SK-N-SH (cell line): ENCODE data around the gene PDE4D. TPM values are rescaled to one million over a fixed set of nuclear protein-coding genes. Genes with fewer than 3 reads are reported as not detected.
A peak's percentile ranks its signal among the peaks of the same experiment; 100 is the strongest.

ENCODE experiments used
- CTCF ChIA-PET: fragments of 300-600, 350-600 bp; formaldehyde crosslinking; extraction: SDS; loops from one replicate; lab custom pipeline; 2021; lab: Yijun Ruan, JAX
- POLR2A ChIA-PET: fragments of 350-600 bp; sonication (Branson Sonifier 250); formaldehyde crosslinking; extraction: SDS; loops from one replicate; lab custom pipeline; 2020; ENCODE audit warnings: antibody characterized with exemption, inconsistent platforms; lab: Yijun Ruan, JAX
- DNase-seq: peaks from one replicate; pipeline ENCODE4 v3.0.0; 2012
- H2AFZ ChIP-seq: fragments of 200-600 bp; sonication (generic); 2 replicates; pipeline ENCODE4 v1.8.1; 2016; ENCODE audit warnings: antibody characterized with exemption, mild to moderate bottlenecking, low read depth
- H3F3A ChIP-seq: fragments of 200-600 bp; sonication (generic); replicated peaks from 2 replicates; pipeline ENCODE3; 2016; ENCODE audit warnings: antibody characterized with exemption, mild to moderate bottlenecking; ENCODE audit not compliant: insufficient read depth
- H3K27ac ChIP-seq, 2 experiments: fragments of 200-500 bp in 1 of 2; fragments of 200-600 bp in 1 of 2; sonication (Bioruptor generic) in 1 of 2; sonication (generic), shearing (Covaris generic) in 1 of 2; 2 replicates each; pipeline versions ENCODE4 v1.5.1 to v1.6.1; 2014 to 2016; ENCODE audit warnings: low read depth in 2 of 2, inconsistent platforms in 1 of 2, low read length in 1 of 2, mild to moderate bottlenecking in 1 of 2, mixed read lengths in 1 of 2
- H3K27me3 ChIP-seq: fragments of 200-600 bp; sonication (generic), shearing (Covaris generic); 2 replicates; pipeline ENCODE4 v1.6.1; 2016; ENCODE audit warnings: mixed run types; ENCODE audit not compliant: insufficient read depth
- H3K36me3 ChIP-seq, 2 experiments: fragments of 200-500 bp in 1 of 2; fragments of 200-600 bp in 1 of 2; sonication (Bioruptor generic) in 1 of 2; sonication (generic) in 1 of 2; replicated peaks in 1 of 2; 2 replicates each; pipeline versions ENCODE3 to v1.5.1; 2014 to 2016; ENCODE audit warnings: low read length in 1 of 2, mild to moderate bottlenecking in 1 of 2; ENCODE audit not compliant: insufficient read depth in 2 of 2, control insufficient read depth in 1 of 2
- H3K4me1 ChIP-seq, 2 experiments: fragments of 200-500 bp in 1 of 2; fragments of 200-600 bp in 1 of 2; sonication (Bioruptor generic) in 1 of 2; sonication (generic), shearing (Covaris generic) in 1 of 2; 2 replicates each; pipeline versions ENCODE4 v1.5.1 to v1.6.1; 2014 to 2016; ENCODE audit warnings: low read depth in 1 of 2, low read length in 1 of 2, mixed run types in 1 of 2; ENCODE audit not compliant: insufficient read depth in 2 of 2, control insufficient read depth in 1 of 2
- H3K4me2 ChIP-seq: fragments of 200-600 bp; sonication (generic), shearing (Covaris generic); 2 replicates; pipeline ENCODE4 v1.6.1; 2017; ENCODE audit warnings: mixed run types
- H3K4me3 ChIP-seq, 2 experiments: fragments of 200-500 bp in 1 of 2; fragments of 200-600 bp in 1 of 2; sonication (Bioruptor generic) in 1 of 2; sonication (generic), shearing (Covaris generic) in 1 of 2; 2 replicates each; pipeline versions ENCODE4 v1.5.1 to v1.8.1; 2014 to 2016; ENCODE audit warnings: low read depth in 2 of 2, inconsistent platforms in 1 of 2, low read length in 1 of 2, mild to moderate bottlenecking in 1 of 2, mixed read lengths in 1 of 2, moderate library complexity in 1 of 2
- H3K79me2 ChIP-seq: fragments of 200-600 bp; sonication (generic); 2 replicates; pipeline ENCODE4 v1.8.1; 2017; ENCODE audit warnings: mild to moderate bottlenecking; ENCODE audit not compliant: insufficient read depth
- H3K9ac ChIP-seq: fragments of 200-600 bp; sonication (generic); 2 replicates; pipeline ENCODE4 v1.6.1; 2017; ENCODE audit warnings: mixed run types
- H3K9me2 ChIP-seq: fragments of 200-600 bp; sonication (generic); 2 replicates; pipeline ENCODE4 v1.6.1; 2017; ENCODE audit warnings: mixed run types
- H3K9me3 ChIP-seq: fragments of 200-600 bp; sonication (generic); 2 replicates; pipeline ENCODE4 v1.6.1; 2017; ENCODE audit warnings: mixed run types, mild to moderate bottlenecking, moderate library complexity
- H4K20me1 ChIP-seq: fragments of 200-600 bp; sonication (generic); 2 replicates; pipeline ENCODE4 v1.6.1; 2017; ENCODE audit warnings: mild to moderate bottlenecking, mixed run types; ENCODE audit not compliant: insufficient read depth
- ELF1 ChIP-seq: IDR thresholded peaks from 2 replicates; pipeline ENCODE4 v1.4.0; 2012
- EP300 ChIP-seq, 2 experiments: IDR thresholded peaks; 2 replicates each; pipeline versions ENCODE4 v1.4.0 to v1.6.1; 2012; ENCODE audit warnings: borderline replicate concordance in 1 of 2, low read depth in 1 of 2, low read length in 1 of 2
- EZH2phosphoT487 ChIP-seq: fragments of 200-600 bp; sonication (generic); IDR thresholded peaks from 2 replicates; pipeline ENCODE4 v1.6.1; 2017; ENCODE audit warnings: low read depth, mixed run types, mild to moderate bottlenecking, antibody characterized with exemption, moderate library complexity, borderline replicate concordance
- FOSL2 ChIP-seq: IDR thresholded peaks from 2 replicates; pipeline ENCODE4 v1.4.0; 2012; ENCODE audit warnings: low read depth, mild to moderate bottlenecking, moderate library complexity, borderline replicate concordance
- GABPA ChIP-seq: IDR thresholded peaks from 2 replicates; pipeline ENCODE4 v1.4.0; 2012; ENCODE audit warnings: low read depth, mild to moderate bottlenecking
- GATA2 ChIP-seq: sonication (generic); formaldehyde crosslinking; IDR thresholded peaks from 2 replicates; pipeline ENCODE4 v1.5.0; 2020; ENCODE audit warnings: mild to moderate bottlenecking, missing genetic modification reagents
- NFIC ChIP-seq: IDR thresholded peaks from 2 replicates; pipeline ENCODE4 v1.4.0; 2012; ENCODE audit warnings: borderline replicate concordance
- NRF1 ChIP-seq: IDR thresholded peaks from 2 replicates; pipeline ENCODE4 v1.6.1; 2012; ENCODE audit warnings: low read depth, mild to moderate bottlenecking, low read length
- POLR2AphosphoS5 ChIP-seq: IDR thresholded peaks from 2 replicates; pipeline ENCODE4 v1.6.1; 2012; ENCODE audit warnings: low read depth, low read length
- RAD21 ChIP-seq: IDR thresholded peaks from 2 replicates; pipeline ENCODE4 v1.6.1; 2012; ENCODE audit warnings: mild to moderate bottlenecking, low read length
- RCOR1 ChIP-seq: fragments of 150-350 bp; IDR thresholded peaks from 2 replicates; pipeline ENCODE4 v1.6.1; 2017; ENCODE audit warnings: antibody characterized with exemption, low read length
- RFX5 ChIP-seq: IDR thresholded peaks from 2 replicates; pipeline ENCODE4 v1.6.1; 2012; ENCODE audit warnings: mild to moderate bottlenecking, improper control_type of control experiment, low read length
- SIN3A ChIP-seq: IDR thresholded peaks from 2 replicates; pipeline ENCODE4 v1.6.1; 2012; ENCODE audit warnings: low read depth, mild to moderate bottlenecking, low read length, moderate library complexity, borderline replicate concordance
- TAF1 ChIP-seq: IDR thresholded peaks from 2 replicates; pipeline ENCODE4 v1.6.1; 2012; ENCODE audit warnings: low read depth, mild to moderate bottlenecking, low read length, moderate library complexity, borderline replicate concordance
- TCF12 ChIP-seq: IDR thresholded peaks from 2 replicates; pipeline ENCODE4 v1.4.0; 2012
- YY1 ChIP-seq: IDR thresholded peaks from 2 replicates; pipeline ENCODE4 v1.4.0; 2012; ENCODE audit warnings: low read depth, mild to moderate bottlenecking
- polyA plus RNA-seq, 3 experiments: library from polyadenylated mRNA; depleted of rRNA; stranded (reverse); fragments of >200 nt; gene quantifications; 2 replicates each; pipeline ENCODE4 v1.2.3, GENCODE V29; 2012
- TF ChIP-seq, protein P1 (sequence below): fragments of 150-350 bp; IDR thresholded peaks from 2 replicates; pipeline ENCODE4 v1.6.1; 2016; ENCODE audit warnings: mild to moderate bottlenecking, low read depth, low read length
- TF ChIP-seq, protein P2 (sequence below): IDR thresholded peaks from 2 replicates; pipeline ENCODE4 v1.4.0; 2012; ENCODE audit warnings: low read depth, borderline replicate concordance
- TF ChIP-seq, protein P3 (sequence below): fragments of 150-350 bp; IDR thresholded peaks from 2 replicates; pipeline ENCODE4 v1.6.1; 2017; ENCODE audit warnings: antibody characterized with exemption, low read length, low read depth, borderline replicate concordance
- TF ChIP-seq, protein P4 (sequence below): fragments of 200-600 bp; sonication (generic); IDR thresholded peaks from 2 replicates; pipeline ENCODE4 v1.6.1; 2017; ENCODE audit warnings: antibody characterized with exemption, mild to moderate bottlenecking, moderate library complexity
- TF ChIP-seq, protein P5 (sequence below): IDR thresholded peaks from 2 replicates; pipeline ENCODE4 v1.4.0; 2012; ENCODE audit warnings: low read depth
- TF ChIP-seq, protein P6 (sequence below): IDR thresholded peaks from 2 replicates; pipeline ENCODE4; 2012
- TF ChIP-seq, protein P7 (sequence below): IDR thresholded peaks from 2 replicates; pipeline ENCODE4 v1.6.1; 2012; ENCODE audit warnings: mild to moderate bottlenecking, low read depth, low read length, moderate library complexity

The PDE4D gene
- polyA plus RNA-seq, 1 of the 3 experiments (the other 2 are of a cell fraction): 2.4 TPM

DNA sequence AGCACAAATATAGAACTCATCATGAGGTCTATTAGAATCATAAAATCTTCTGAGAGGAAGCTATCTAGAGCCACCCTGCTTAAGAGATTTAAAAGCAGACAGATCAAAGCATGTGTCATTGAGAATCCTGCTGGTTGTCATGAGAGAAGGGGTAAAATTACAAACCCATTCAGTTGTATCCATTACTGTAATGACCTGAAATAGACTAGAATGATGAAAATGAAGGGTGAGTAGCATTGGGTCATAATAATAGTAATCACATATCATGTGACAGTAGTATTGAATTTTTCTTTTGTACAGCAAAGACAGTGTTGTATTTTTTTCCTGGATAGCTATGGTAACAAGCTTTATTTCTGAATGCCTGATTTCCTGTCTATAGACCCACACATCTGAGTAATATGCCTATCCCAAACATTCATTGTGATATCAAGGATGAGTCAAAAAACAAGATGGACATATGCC, 149.0 kb downstream of the PDE4D start:
- H3K36me3 ChIP-seq: no peaks in the 10 kb centered on the region
- H4K20me1 ChIP-seq: no peaks in the 10 kb centered on the region
- no peak overlapping the region for H2AFZ ChIP-seq
- peaks cover 9 to 14% of the 10 kb centered on the region in 2 experiments for H3K4me1 ChIP-seq
- H3F3A ChIP-seq: peaks cover 36% of the 10 kb centered on the region
- H3K4me2 ChIP-seq: no peak overlapping the region; the same call in 1 of the 2 replicates
- H3K9me2 ChIP-seq: no peaks in the 10 kb centered on the region
- no peaks in the 10 kb centered on the region for H3K9me3 ChIP-seq
- H3K27ac ChIP-seq: peak overlapping the region in 1 of 2 experiments; percentile 90; a peak in 2 of 4 replicates
- peak overlapping the region; percentile 53; the same call in 1 of the 2 replicates for H3K9ac ChIP-seq
- H3K27me3 ChIP-seq: no peaks in the 10 kb centered on the region
- no peak overlapping the region for H3K4me3 ChIP-seq
- CTCF ChIA-PET: interaction anchor here (0.7 to 0.9 kb wide), 2 partner anchors 238 to 343 kb away, joined by 3 read pairs; no protein-coding TSS in a partner anchor
- H3K79me2 ChIP-seq: peaks cover 8% of the 10 kb centered on the region; the same call in 1 of the 2 replicates
- no peak for DNase-seq
- POLR2A ChIA-PET: no interaction called here
- TF ChIP-seq NFIC (peak; percentile 29; the same call in 1 of the 2 replicates), POLR2AphosphoS5 (no peak), TAF1 (no peak), NRF1 (no peak), GABPA (no peak), RFX5 (no peak), TCF12 (peak; percentile 39), EP300 (IDR thresholded peaks at IDR 0.05; ENCODE audit: borderline replicate concordance in 1 of 2, low read depth in 1 of 2, low read length in 1 of 2) (no peak), RAD21 (no peak), ELF1 (no peak), FOSL2 (peak; percentile 29; the same call in 1 of the 2 replicates), GATA2 (CRISPR knock-in tag) (no peak), SIN3A (no peak), YY1 (no peak), EZH2phosphoT487 (no peak), RCOR1 (no peak)
- TF ChIP-seq, protein P1, sequence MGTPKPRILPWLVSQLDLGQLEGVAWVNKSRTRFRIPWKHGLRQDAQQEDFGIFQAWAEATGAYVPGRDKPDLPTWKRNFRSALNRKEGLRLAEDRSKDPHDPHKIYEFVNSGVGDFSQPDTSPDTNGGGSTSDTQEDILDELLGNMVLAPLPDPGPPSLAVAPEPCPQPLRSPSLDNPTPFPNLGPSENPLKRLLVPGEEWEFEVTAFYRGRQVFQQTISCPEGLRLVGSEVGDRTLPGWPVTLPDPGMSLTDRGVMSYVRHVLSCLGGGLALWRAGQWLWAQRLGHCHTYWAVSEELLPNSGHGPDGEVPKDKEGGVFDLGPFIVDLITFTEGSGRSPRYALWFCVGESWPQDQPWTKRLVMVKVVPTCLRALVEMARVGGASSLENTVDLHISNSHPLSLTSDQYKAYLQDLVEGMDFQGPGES: no peak
- TF ChIP-seq, protein P2, sequence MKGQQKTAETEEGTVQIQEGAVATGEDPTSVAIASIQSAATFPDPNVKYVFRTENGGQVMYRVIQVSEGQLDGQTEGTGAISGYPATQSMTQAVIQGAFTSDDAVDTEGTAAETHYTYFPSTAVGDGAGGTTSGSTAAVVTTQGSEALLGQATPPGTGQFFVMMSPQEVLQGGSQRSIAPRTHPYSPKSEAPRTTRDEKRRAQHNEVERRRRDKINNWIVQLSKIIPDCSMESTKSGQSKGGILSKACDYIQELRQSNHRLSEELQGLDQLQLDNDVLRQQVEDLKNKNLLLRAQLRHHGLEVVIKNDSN: no peak
- TF ChIP-seq, protein P3, sequence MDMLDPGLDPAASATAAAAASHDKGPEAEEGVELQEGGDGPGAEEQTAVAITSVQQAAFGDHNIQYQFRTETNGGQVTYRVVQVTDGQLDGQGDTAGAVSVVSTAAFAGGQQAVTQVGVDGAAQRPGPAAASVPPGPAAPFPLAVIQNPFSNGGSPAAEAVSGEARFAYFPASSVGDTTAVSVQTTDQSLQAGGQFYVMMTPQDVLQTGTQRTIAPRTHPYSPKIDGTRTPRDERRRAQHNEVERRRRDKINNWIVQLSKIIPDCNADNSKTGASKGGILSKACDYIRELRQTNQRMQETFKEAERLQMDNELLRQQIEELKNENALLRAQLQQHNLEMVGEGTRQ: no peak
- TF ChIP-seq, protein P4, sequence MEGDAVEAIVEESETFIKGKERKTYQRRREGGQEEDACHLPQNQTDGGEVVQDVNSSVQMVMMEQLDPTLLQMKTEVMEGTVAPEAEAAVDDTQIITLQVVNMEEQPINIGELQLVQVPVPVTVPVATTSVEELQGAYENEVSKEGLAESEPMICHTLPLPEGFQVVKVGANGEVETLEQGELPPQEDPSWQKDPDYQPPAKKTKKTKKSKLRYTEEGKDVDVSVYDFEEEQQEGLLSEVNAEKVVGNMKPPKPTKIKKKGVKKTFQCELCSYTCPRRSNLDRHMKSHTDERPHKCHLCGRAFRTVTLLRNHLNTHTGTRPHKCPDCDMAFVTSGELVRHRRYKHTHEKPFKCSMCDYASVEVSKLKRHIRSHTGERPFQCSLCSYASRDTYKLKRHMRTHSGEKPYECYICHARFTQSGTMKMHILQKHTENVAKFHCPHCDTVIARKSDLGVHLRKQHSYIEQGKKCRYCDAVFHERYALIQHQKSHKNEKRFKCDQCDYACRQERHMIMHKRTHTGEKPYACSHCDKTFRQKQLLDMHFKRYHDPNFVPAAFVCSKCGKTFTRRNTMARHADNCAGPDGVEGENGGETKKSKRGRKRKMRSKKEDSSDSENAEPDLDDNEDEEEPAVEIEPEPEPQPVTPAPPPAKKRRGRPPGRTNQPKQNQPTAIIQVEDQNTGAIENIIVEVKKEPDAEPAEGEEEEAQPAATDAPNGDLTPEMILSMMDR: no peak
- TF ChIP-seq, protein P5, sequence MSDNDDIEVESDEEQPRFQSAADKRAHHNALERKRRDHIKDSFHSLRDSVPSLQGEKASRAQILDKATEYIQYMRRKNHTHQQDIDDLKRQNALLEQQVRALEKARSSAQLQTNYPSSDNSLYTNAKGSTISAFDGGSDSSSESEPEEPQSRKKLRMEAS: no peak
- TF ChIP-seq, protein P6, sequence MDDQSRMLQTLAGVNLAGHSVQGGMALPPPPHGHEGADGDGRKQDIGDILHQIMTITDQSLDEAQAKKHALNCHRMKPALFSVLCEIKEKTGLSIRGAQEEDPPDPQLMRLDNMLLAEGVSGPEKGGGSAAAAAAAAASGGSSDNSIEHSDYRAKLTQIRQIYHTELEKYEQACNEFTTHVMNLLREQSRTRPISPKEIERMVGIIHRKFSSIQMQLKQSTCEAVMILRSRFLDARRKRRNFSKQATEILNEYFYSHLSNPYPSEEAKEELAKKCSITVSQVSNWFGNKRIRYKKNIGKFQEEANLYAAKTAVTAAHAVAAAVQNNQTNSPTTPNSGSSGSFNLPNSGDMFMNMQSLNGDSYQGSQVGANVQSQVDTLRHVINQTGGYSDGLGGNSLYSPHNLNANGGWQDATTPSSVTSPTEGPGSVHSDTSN: peak; percentile 29; the same call in 1 of the 2 replicates
- TF ChIP-seq, protein P7, sequence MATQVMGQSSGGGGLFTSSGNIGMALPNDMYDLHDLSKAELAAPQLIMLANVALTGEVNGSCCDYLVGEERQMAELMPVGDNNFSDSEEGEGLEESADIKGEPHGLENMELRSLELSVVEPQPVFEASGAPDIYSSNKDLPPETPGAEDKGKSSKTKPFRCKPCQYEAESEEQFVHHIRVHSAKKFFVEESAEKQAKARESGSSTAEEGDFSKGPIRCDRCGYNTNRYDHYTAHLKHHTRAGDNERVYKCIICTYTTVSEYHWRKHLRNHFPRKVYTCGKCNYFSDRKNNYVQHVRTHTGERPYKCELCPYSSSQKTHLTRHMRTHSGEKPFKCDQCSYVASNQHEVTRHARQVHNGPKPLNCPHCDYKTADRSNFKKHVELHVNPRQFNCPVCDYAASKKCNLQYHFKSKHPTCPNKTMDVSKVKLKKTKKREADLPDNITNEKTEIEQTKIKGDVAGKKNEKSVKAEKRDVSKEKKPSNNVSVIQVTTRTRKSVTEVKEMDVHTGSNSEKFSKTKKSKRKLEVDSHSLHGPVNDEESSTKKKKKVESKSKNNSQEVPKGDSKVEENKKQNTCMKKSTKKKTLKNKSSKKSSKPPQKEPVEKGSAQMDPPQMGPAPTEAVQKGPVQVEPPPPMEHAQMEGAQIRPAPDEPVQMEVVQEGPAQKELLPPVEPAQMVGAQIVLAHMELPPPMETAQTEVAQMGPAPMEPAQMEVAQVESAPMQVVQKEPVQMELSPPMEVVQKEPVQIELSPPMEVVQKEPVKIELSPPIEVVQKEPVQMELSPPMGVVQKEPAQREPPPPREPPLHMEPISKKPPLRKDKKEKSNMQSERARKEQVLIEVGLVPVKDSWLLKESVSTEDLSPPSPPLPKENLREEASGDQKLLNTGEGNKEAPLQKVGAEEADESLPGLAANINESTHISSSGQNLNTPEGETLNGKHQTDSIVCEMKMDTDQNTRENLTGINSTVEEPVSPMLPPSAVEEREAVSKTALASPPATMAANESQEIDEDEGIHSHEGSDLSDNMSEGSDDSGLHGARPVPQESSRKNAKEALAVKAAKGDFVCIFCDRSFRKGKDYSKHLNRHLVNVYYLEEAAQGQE: no peak
